H1 (cell line): ENCODE measurements around the gene SLK. TPM values are rescaled to one million over a fixed set of nuclear protein-coding genes. Genes with fewer than 3 reads are reported as not detected.

Source experiments
- CTCF ChIA-PET: fragments of 300-600 bp; sonication (Branson Sonifier 250); formaldehyde crosslinking; loops from one replicate; lab custom pipeline; 2021; ENCODE audit not compliant: partially characterized antibody; lab: Charles Lee
- POLR2A ChIA-PET: fragments of 300-600 bp; sonication (Branson Sonifier 250); formaldehyde crosslinking; loops from one replicate; lab custom pipeline; 2021; ENCODE audit warnings: inconsistent platforms; ENCODE audit not compliant: partially characterized antibody; lab: Charles Lee
- DNase-seq, 2 experiments: peaks; one replicate each; pipeline versions ENCODE4 v3.0.0 to v3.0.0-alpha.2; 2010 to 2022; ENCODE audit warnings: low spot score in 2 of 2, low read depth in 1 of 2, mixed read lengths in 1 of 2
- FAIRE-seq: peaks from 2 replicates; lab custom pipeline; 2011; peaks lifted over from hg19 to GRCh38; lab: Jason Lieb, UNC
- H2AFZ ChIP-seq: 2 replicates; pipeline ENCODE4 v1.8.1; 2012; ENCODE audit warnings: low read length, inconsistent platforms
- H2AK5ac ChIP-seq: 2 replicates; pipeline ENCODE4 v1.6.1; 2013; ENCODE audit warnings: low read depth, low read length
- H2BK120ac ChIP-seq: replicated peaks from 2 replicates; pipeline ENCODE3; 2013; ENCODE audit warnings: low read depth, low read length, inconsistent platforms
- H2BK12ac ChIP-seq: 2 replicates; pipeline ENCODE4 v1.6.1; 2013; ENCODE audit warnings: low read depth, low read length
- H2BK15ac ChIP-seq: 2 replicates; pipeline ENCODE4 v1.6.1; 2013; ENCODE audit warnings: low read length
- H2BK20ac ChIP-seq: 2 replicates; pipeline ENCODE4 v1.6.1; 2013; ENCODE audit warnings: low read length
- H2BK5ac ChIP-seq: 2 replicates; pipeline ENCODE4 v1.6.1; 2013; ENCODE audit warnings: low read depth, low read length
- H3K14ac ChIP-seq: 2 replicates; pipeline ENCODE4 v1.6.1; 2013; ENCODE audit warnings: inconsistent platforms; ENCODE audit not compliant: insufficient read length
- H3K18ac ChIP-seq: 2 replicates; pipeline ENCODE4 v1.6.1; 2013; ENCODE audit warnings: low read length; ENCODE audit errors: extremely low read depth
- H3K23ac ChIP-seq: 2 replicates; pipeline ENCODE4 v1.6.1; 2013; ENCODE audit warnings: inconsistent platforms; ENCODE audit not compliant: insufficient read length
- H3K23me2 ChIP-seq: 2 replicates; pipeline ENCODE4 v1.6.1; 2013; ENCODE audit warnings: low read depth, low read length
- H3K27ac ChIP-seq: 2 replicates; pipeline ENCODE4 v1.6.1; 2011; ENCODE audit warnings: low read depth, low read length, inconsistent platforms
- H3K27me3 ChIP-seq, 4 experiments: replicated peaks in 1 of 4; 1 replicate in 1 of 4; 2 replicates in 3 of 4; pipeline versions ENCODE4 v1.6.1 to v1.8.1; 2011 to 2013; ENCODE audit warnings: low read length in 3 of 4, mild to moderate bottlenecking in 3 of 4, inconsistent platforms in 2 of 4, mixed read lengths in 2 of 4, moderate library complexity in 1 of 4; ENCODE audit not compliant: control insufficient read depth in 3 of 4, insufficient read depth in 3 of 4; ENCODE audit errors: extremely low read depth in 1 of 4
- H3K36me3 ChIP-seq, 4 experiments: 2 replicates each; pipeline versions ENCODE4 v1.6.1 to v1.8.1; 2011 to 2013; ENCODE audit warnings: mild to moderate bottlenecking in 4 of 4, low read length in 3 of 4, moderate library complexity in 2 of 4, control low read depth in 1 of 4, inconsistent platforms in 1 of 4; ENCODE audit not compliant: insufficient read depth in 4 of 4, control insufficient read depth in 2 of 4
- H3K4ac ChIP-seq: replicated peaks from 2 replicates; pipeline ENCODE3; 2013; ENCODE audit warnings: low read length, low read depth, mixed read lengths, inconsistent platforms; ENCODE audit not compliant: insufficient read length
- H3K4me1 ChIP-seq, 4 experiments: replicated peaks in 1 of 4; 1 replicate in 1 of 4; 2 replicates in 3 of 4; pipeline versions ENCODE4 v1.6.1 to v1.8.1; 2011 to 2013; ENCODE audit warnings: low read length in 3 of 4, inconsistent platforms in 2 of 4, mixed read lengths in 1 of 4; ENCODE audit not compliant: insufficient read depth in 4 of 4, control insufficient read depth in 3 of 4
- H3K4me2 ChIP-seq, 2 experiments: 2 replicates each; pipeline versions ENCODE4 v1.6.1 to v1.8.1; 2011 to 2013; ENCODE audit warnings: low read depth in 2 of 2, low read length in 2 of 2, control low read depth in 1 of 2, inconsistent platforms in 1 of 2, mild to moderate bottlenecking in 1 of 2; ENCODE audit not compliant: insufficient read depth in 1 of 2
- H3K4me3 ChIP-seq, 4 experiments: fragments of 200-600, 300-600 bp in 1 of 4; sonication (generic), shearing (Covaris generic), sonication (Bioruptor Twin) in 1 of 4; 2 replicates each; pipeline versions ENCODE4 v1.5.1 to v1.8.1; 2011 to 2016; ENCODE audit warnings: low read length in 4 of 4, low read depth in 3 of 4, control low read depth in 2 of 4, inconsistent platforms in 2 of 4, mild to moderate bottlenecking in 2 of 4, mixed read lengths in 1 of 4, moderate library complexity in 1 of 4; ENCODE audit not compliant: insufficient read depth in 2 of 4; ENCODE audit errors: extremely low read depth in 1 of 4
- H3K56ac ChIP-seq: replicated peaks from 2 replicates; pipeline ENCODE3; 2013; ENCODE audit warnings: low read depth, mild to moderate bottlenecking, mixed read lengths, low read length, inconsistent platforms; ENCODE audit not compliant: insufficient read length
- H3K79me1 ChIP-seq: 2 replicates; pipeline ENCODE4 v1.6.1; 2013; ENCODE audit warnings: low read depth, low read length, control low read depth
- H3K79me2 ChIP-seq, 2 experiments: 2 replicates each; pipeline versions ENCODE4 v1.6.1 to v1.8.1; 2012 to 2013; ENCODE audit warnings: low read length in 2 of 2, mild to moderate bottlenecking in 2 of 2, inconsistent platforms in 1 of 2; ENCODE audit not compliant: insufficient read depth in 2 of 2, control insufficient read depth in 1 of 2
- H3K9ac ChIP-seq, 4 experiments: replicated peaks in 1 of 4; 1 replicate in 1 of 4; 2 replicates in 3 of 4; pipeline versions ENCODE4 v1.6.1 to v1.8.1; 2011 to 2013; ENCODE audit warnings: low read depth in 3 of 4, low read length in 3 of 4, control low read depth in 2 of 4, mild to moderate bottlenecking in 2 of 4, moderate library complexity in 2 of 4, inconsistent platforms in 1 of 4; ENCODE audit errors: extremely low read depth in 1 of 4
- H3K9me3 ChIP-seq, 2 experiments: 2 replicates each; pipeline versions ENCODE4 v1.6.1 to v1.8.1; 2012 to 2013; ENCODE audit warnings: mild to moderate bottlenecking in 2 of 2, moderate library complexity in 2 of 2, control low read depth in 1 of 2, inconsistent platforms in 1 of 2, low read depth in 1 of 2, low read length in 1 of 2, mixed read lengths in 1 of 2; ENCODE audit not compliant: insufficient read depth in 2 of 2
- H4K20me1 ChIP-seq, 2 experiments: replicated peaks in 1 of 2; 2 replicates each; pipeline versions ENCODE3 to v1.8.1; 2011 to 2013; ENCODE audit warnings: inconsistent platforms in 2 of 2, low read length in 2 of 2, mild to moderate bottlenecking in 1 of 2; ENCODE audit not compliant: insufficient read depth in 2 of 2, control insufficient read depth in 1 of 2
- H4K5ac ChIP-seq: 2 replicates; pipeline ENCODE4 v1.6.1; 2013; ENCODE audit warnings: low read length, low read depth, mixed read lengths, inconsistent platforms; ENCODE audit not compliant: insufficient read length
- H4K8ac ChIP-seq: 2 replicates; pipeline ENCODE4 v1.8.0; 2013; ENCODE audit warnings: mild to moderate bottlenecking, moderate library complexity, low read length, inconsistent platforms; ENCODE audit not compliant: insufficient read depth; ENCODE audit errors: extremely low read depth
- H4K91ac ChIP-seq: replicated peaks from 2 replicates; pipeline ENCODE3; 2013; ENCODE audit warnings: low read length, mixed read lengths, inconsistent platforms; ENCODE audit not compliant: insufficient read length
- ASH2L ChIP-seq: fragments of 200-600, 300-600 bp; sonication (generic); IDR thresholded peaks from one replicate; pipeline ENCODE4 v1.7.1; 2017; ENCODE audit warnings: low read length
- BACH1 ChIP-seq: IDR thresholded peaks from 2 replicates; pipeline ENCODE4 v1.6.1; 2012; ENCODE audit warnings: low read length, improper control_type of control experiment
- BCL11A ChIP-seq, 2 experiments: IDR thresholded peaks; one replicate each; pipeline ENCODE4 v1.6.1; 2011; ENCODE audit warnings: low read depth in 2 of 2, low read length in 2 of 2, mild to moderate bottlenecking in 2 of 2
- CBX5 ChIP-seq: fragments of 300-800, 300-1000 bp; sonication (generic); IDR thresholded peaks from 2 replicates; pipeline ENCODE4 v1.7.1; 2016; ENCODE audit warnings: antibody characterized with exemption, low read length, low read depth
- NRF1 ChIP-seq: IDR thresholded peaks from 2 replicates; pipeline ENCODE4 v1.6.1; 2011; ENCODE audit warnings: mild to moderate bottlenecking, low read depth, low read length, improper control_type of control experiment
- SUZ12 ChIP-seq: fragments of 200-600 bp; sonication (generic); IDR thresholded peaks from 2 replicates; pipeline ENCODE4 v1.6.1; 2012; ENCODE audit warnings: mild to moderate bottlenecking, inconsistent platforms, low read length, moderate library complexity, mixed read lengths
- TAF7 ChIP-seq: optimal IDR thresholded peaks from 2 replicates; pipeline ENCODE3; 2011; ENCODE audit warnings: low read depth, mild to moderate bottlenecking, inconsistent platforms, low read length, moderate library complexity, borderline replicate concordance
- WGBS, 2 experiments: shearing (Covaris generic) in 1 of 2; methylation state at CpG; one replicate each; pipeline versions ENCODE4 v1.1.6 to v1.1.7; 2013 to 2015; ENCODE audit warnings: low lambda C conversion rate in 2 of 2, mixed read lengths in 2 of 2, inconsistent platforms in 1 of 2, low coverage in 1 of 2, missing lambda C conversion rate in 1 of 2; ENCODE audit not compliant: insufficient replicate concordance in 2 of 2, insufficient coverage in 1 of 2, insufficient read length in 1 of 2; ENCODE audit errors: extremely low coverage in 1 of 2, missing lambda C conversion rate in 1 of 2; 5-methylcytosine and 5-hydroxymethylcytosine counted together
- polyA plus RNA-seq, 7 experiments: library from polyadenylated mRNA; depleted of rRNA in 3 of 7; stranded (reverse) in 5 of 7; unstranded in 2 of 7; fragments of >200 nt in 5 of 7; fragments of 200-250 nt in 2 of 7; gene quantifications; 1 replicate in 5 of 7; 2 replicates in 1 of 7; 4 replicates in 1 of 7; pipeline versions ENCODE4 v1.2.1 to v1.2.3, GENCODE V29; 2011 to 2013; ENCODE audit warnings: missing spikeins in 2 of 7, mixed read lengths in 2 of 7
- total RNA-seq: library from RNA; stranded (reverse); fragmentation: NEBNext Ultra II Directional; extraction: Animal tissue kit (Norgen Biotek cat#: 25700); gene quantifications from 2 replicates; pipeline ENCODE4 v1.2.1, GENCODE V29; 2021
- TF ChIP-seq, protein P1 (sequence below): IDR thresholded peaks from 2 replicates; pipeline ENCODE4 v1.6.1; 2012; ENCODE audit warnings: inconsistent platforms
- TF ChIP-seq, protein P2 (sequence below): IDR thresholded peaks from 2 replicates; pipeline ENCODE4 v1.6.1; 2011; ENCODE audit warnings: low read depth, mild to moderate bottlenecking, low read length; ENCODE audit not compliant: insufficient read depth

SLK gene
- total and polyA plus RNA-seq, 2 of the 8 experiments (the other 6 are each of a cell fraction or from before 2014, with no cell fraction given) = 2.7 to 18.3 TPM

DNA sequence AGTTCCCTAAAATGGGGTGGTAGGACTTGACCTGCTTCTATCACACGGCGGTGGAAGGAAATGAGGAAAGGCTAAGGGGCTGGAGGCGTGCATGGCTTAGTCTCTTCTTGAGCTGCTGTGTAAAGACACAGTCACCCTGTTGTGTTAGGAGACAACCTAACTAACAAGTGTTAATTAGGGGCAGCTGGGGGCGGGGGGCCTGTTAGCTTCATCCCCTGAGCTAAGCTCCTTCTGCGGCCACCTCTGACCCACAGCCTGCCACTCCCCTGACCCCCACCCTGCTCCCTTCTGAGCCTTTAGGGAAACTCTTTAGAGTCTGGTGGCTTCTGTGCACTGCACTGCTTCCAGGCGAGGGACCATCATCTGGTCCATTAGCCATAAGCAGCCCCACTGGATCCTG is 90.8 kb downstream of the SLK start:
- 64% methylated on average over 6 of the region's 6 CpGs; no CpG with 5 or more reads in 1 of the 2 experiments for WGBS, 2 experiments
- Histone ChIP-seq H3K79me1 (no peaks in the 10 kb centered on the region), H4K20me1 (no peaks in the 10 kb centered on the region), H4K8ac (no peak overlapping the region), H3K4ac (no peak overlapping the region), H3K4me3 (no peak overlapping the region), H3K14ac (no peak overlapping the region), H3K4me2 (no peak overlapping the region), H2AK5ac (no peak overlapping the region), H3K9me3 (no peaks in the 10 kb centered on the region), H2BK120ac (no peak overlapping the region), H3K23ac (no peak overlapping the region), H3K36me3 (no peaks in the 10 kb centered on the region), H2BK12ac (peak overlapping the region; percentile 89; the same call in 1 of the 2 replicates), H4K5ac (no peak overlapping the region), H3K23me2 (no peaks in the 10 kb centered on the region), H3K27ac (no peak overlapping the region), H2BK20ac (peak overlapping the region; percentile 95; the same call in 1 of the 2 replicates), H2BK5ac (peak overlapping the region; percentile 28; the same call in 1 of the 2 replicates), H3K27me3 (no peaks in the 10 kb centered on the region; a peak in 1 of 7 replicates), H3K18ac (peak overlapping the region; percentile 75; the same call in 1 of the 2 replicates), H3K4me1 (peaks cover 4 to 17% (median 11%) of the 10 kb centered on the region in 4 experiments; a peak in 5 of 7 replicates), H2AFZ (no peak overlapping the region), H3K79me2 (no peaks in the 10 kb centered on the region), H3K9ac (no peak overlapping the region), H2BK15ac (peak overlapping the region; percentile 65), H3K56ac (no peak overlapping the region), H4K91ac (no peak overlapping the region)
- ChIA-PET CTCF (interaction anchor here (1.0 to 5.9 kb wide), 19 partner anchors 10 to 296 kb away, joined by 3 to 35 read pairs (median 4); partner anchors contain the start of genes CFAP58 and SFR1), POLR2A (interaction anchor here (1.4 to 7.1 kb wide), 3 partner anchors 8 to 209 kb away, joined by 3 to 43 read pairs (median 4); partner anchors contain the start of gene SFR1)
- no peak for DNase-seq
- no peak for FAIRE-seq
- TF ChIP-seq SUZ12 = no peak
- TF ChIP-seq TAF7 = no peak
- no peak for TF ChIP-seq CBX5
- TF ChIP-seq, protein P1, sequence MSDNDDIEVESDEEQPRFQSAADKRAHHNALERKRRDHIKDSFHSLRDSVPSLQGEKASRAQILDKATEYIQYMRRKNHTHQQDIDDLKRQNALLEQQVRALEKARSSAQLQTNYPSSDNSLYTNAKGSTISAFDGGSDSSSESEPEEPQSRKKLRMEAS = no peak
- TF ChIP-seq ASH2L = no peak
- TF ChIP-seq, protein P2, sequence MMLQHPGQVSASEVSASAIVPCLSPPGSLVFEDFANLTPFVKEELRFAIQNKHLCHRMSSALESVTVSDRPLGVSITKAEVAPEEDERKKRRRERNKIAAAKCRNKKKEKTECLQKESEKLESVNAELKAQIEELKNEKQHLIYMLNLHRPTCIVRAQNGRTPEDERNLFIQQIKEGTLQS = no peak
- TF ChIP-seq NRF1 = no peak
- no peak for TF ChIP-seq BCL11A (IDR thresholded peaks at IDR 0.05; ENCODE audit: low read depth in 2 of 2, low read length in 2 of 2)
- TF ChIP-seq BACH1 = no peak
